Fibroblast of peridontal ligament (primary cell): ENCODE results near the gene PALLD.
"Not testable (repeated sequence)": the region's sequence is repeated elsewhere in the genome, so short reads cannot be mapped to it uniquely, and the experiment has no call there.

Experiments used
- DNase-seq: peaks from one replicate; pipeline ENCODE4 v3.0.0-alpha.2; 2010; ENCODE audit errors: extremely low read depth

PALLD gene

GRCh38 chr4:168900080-168900479 is 403.2 kb downstream of the PALLD start:
- peak; percentile 62 for DNase-seq

GRCh38 chr4:168907119-168907698 is 410.4 kb downstream of the PALLD start:
- DNase-seq, result no peak

- DNase-seq, result peak; percentile 29
Observed at GRCh38 chr4:168908093-168908492, 411.2 kb downstream of the PALLD start.

- DNase-seq, result peak; percentile 50
Observed at GRCh38 chr4:168908851-168909273, 412.0 kb downstream of the PALLD start.

- DNase-seq, result no peak
Observed at GRCh38 chr4:168914095-168914494, 417.2 kb downstream of the PALLD start.

- DNase-seq, result peak; percentile 86
Observed at GRCh38 chr4:168917138-168917779, 420.4 kb downstream of the PALLD start.

- DNase-seq, result no peak
Observed at GRCh38 chr4:168919706-168920324, 423.0 kb downstream of the PALLD start.

- DNase-seq, result no peak
Observed at GRCh38 chr4:168920441-168921065, 423.7 kb downstream of the PALLD start.

GRCh38 chr4:168923526-168924194 is 426.8 kb downstream of the PALLD start:
- DNase-seq, result peak; percentile 92

GRCh38 chr4:168924667-168925066 is 427.8 kb downstream of the PALLD start:
- no peak for DNase-seq

GRCh38 chr4:168925789-168926490 is 429.1 kb downstream of the PALLD start:
- DNase-seq, result no peak

GRCh38 chr4:168928346-168928745 is 431.5 kb downstream of the PALLD start:
- DNase-seq, result no peak

GRCh38 chr4:168928875-168929274 is 432.0 kb downstream of the PALLD start:
- no peak for DNase-seq

GRCh38 chr4:168930413-168931196 is 433.8 kb downstream of the PALLD start:
- no peak for DNase-seq

- no peak for DNase-seq
Observed at GRCh38 chr4:168931215-168931650, 434.4 kb downstream of the PALLD start.

GRCh38 chr4:168932138-168932537 is 435.3 kb downstream of the PALLD start:
- DNase-seq, result no peak

GRCh38 chr4:168933423-168933822 is 436.6 kb downstream of the PALLD start:
- no peak for DNase-seq

GRCh38 chr4:168937473-168937872 is 440.6 kb downstream of the PALLD start:
- DNase-seq, result not testable (repeated sequence)

GRCh38 chr4:168942985-168943384 is 446.1 kb downstream of the PALLD start:
- no peak for DNase-seq

- no peak for DNase-seq
Observed at GRCh38 chr4:168945291-168945690, 448.4 kb downstream of the PALLD start.

- DNase-seq, result not testable (repeated sequence)
Observed at GRCh38 chr4:168952821-168953246, 456.0 kb downstream of the PALLD start.
